CD14-positive monocyte (primary cell): ENCODE results near the gene PHF21B. TPM values are rescaled to one million over a fixed set of nuclear protein-coding genes. Genes with fewer than 3 reads are reported as not detected.

Experiments
- DNase-seq, 3 donors: peaks; one replicate each; pipeline ENCODE4 v3.0.0-alpha.2; 2011 to 2022
- H2AFZ ChIP-seq: 2 replicates; pipeline ENCODE4 v1.6.0; 2012; ENCODE audit warnings: mild to moderate bottlenecking, low read depth, low read length, inconsistent platforms; ENCODE audit not compliant: insufficient read depth, poor library complexity, severe bottlenecking
- H3K27ac ChIP-seq, 2 donors: 1 replicate in 1 of 2; 2 replicates in 1 of 2; pipeline ENCODE4 v1.5.1; 2012 to 2013; ENCODE audit warnings: low read length in 2 of 2, control low read depth in 1 of 2, inconsistent platforms in 1 of 2, low read depth in 1 of 2, mild to moderate bottlenecking in 1 of 2
- H3K27me3 ChIP-seq, 2 donors: one replicate each; pipeline versions ENCODE4 v1.6.0 to v1.6.1; 2011 to 2013; ENCODE audit warnings: low read length in 2 of 2; ENCODE audit not compliant: control insufficient read depth in 2 of 2, insufficient read depth in 2 of 2
- H3K36me3 ChIP-seq, 2 donors: replicated peaks in 1 of 2; 1 replicate in 1 of 2; 2 replicates in 1 of 2; pipeline versions ENCODE4 v1.5.1 to v1.6.1; 2012 to 2013; ENCODE audit warnings: low read length in 2 of 2, control low read depth in 1 of 2, inconsistent platforms in 1 of 2, mild to moderate bottlenecking in 1 of 2; ENCODE audit not compliant: insufficient read depth in 2 of 2, control insufficient read depth in 1 of 2
- H3K4me1 ChIP-seq, 2 donors: 1 replicate in 1 of 2; 2 replicates in 1 of 2; pipeline versions ENCODE4 v1.5.1 to v1.6.1; 2012 to 2013; ENCODE audit warnings: low read length in 2 of 2, control low read depth in 1 of 2, inconsistent platforms in 1 of 2, mild to moderate bottlenecking in 1 of 2, moderate library complexity in 1 of 2; ENCODE audit not compliant: insufficient read depth in 2 of 2, control insufficient read depth in 1 of 2
- H3K4me2 ChIP-seq: replicated peaks from 2 replicates; pipeline ENCODE3; 2012; ENCODE audit warnings: low read length, moderate library complexity, mild to moderate bottlenecking; ENCODE audit not compliant: poor library complexity, severe bottlenecking; ENCODE audit errors: extremely low read depth
- H3K4me3 ChIP-seq, 3 experiments: fragments of 200-600 bp in 1 of 3; sonication (generic) in 1 of 3; replicated peaks in 1 of 3; 1 replicate in 2 of 3; 2 replicates in 1 of 3; pipeline ENCODE4 v1.5.1; 2011 to 2013; ENCODE audit warnings: low read length in 3 of 3, mild to moderate bottlenecking in 3 of 3, control low read depth in 2 of 3, low read depth in 2 of 3, inconsistent platforms in 1 of 3, moderate library complexity in 1 of 3
- H3K79me2 ChIP-seq: 2 replicates; pipeline ENCODE4 v1.6.0; 2012; ENCODE audit warnings: mild to moderate bottlenecking, control low read depth, inconsistent platforms, low read length, moderate library complexity; ENCODE audit not compliant: insufficient read depth
- H3K9ac ChIP-seq: 2 replicates; pipeline ENCODE4 v1.6.0; 2017; ENCODE audit warnings: low read length, mild to moderate bottlenecking; ENCODE audit not compliant: insufficient read depth, poor library complexity, severe bottlenecking
- H3K9me3 ChIP-seq, 2 donors: replicated peaks in 1 of 2; 1 replicate in 1 of 2; 2 replicates in 1 of 2; pipeline versions ENCODE4 v1.5.1 to v1.6.1; 2012 to 2013; ENCODE audit warnings: low read length in 2 of 2, control low read depth in 1 of 2; ENCODE audit not compliant: control insufficient read depth in 1 of 2, insufficient read depth in 1 of 2
- H4K20me1 ChIP-seq: 2 replicates; pipeline ENCODE4 v1.6.0; 2012; ENCODE audit warnings: mild to moderate bottlenecking, low read length, control low read depth, moderate library complexity; ENCODE audit not compliant: insufficient read depth
- H3K27ac Mint-ChIP-seq, 7 donors: one replicate each; pipeline ENCODE4 v1.8.0; 2020; ENCODE audit warnings: mild to moderate bottlenecking in 7 of 7, mixed read lengths in 7 of 7, moderate library complexity in 6 of 7, inconsistent platforms in 2 of 7
- H3K27me3 Mint-ChIP-seq, 3 donors: one replicate each; pipeline ENCODE4 v1.8.0; 2021 to 2022; ENCODE audit warnings: low read depth in 3 of 3, mild to moderate bottlenecking in 3 of 3, mixed read lengths in 3 of 3, moderate library complexity in 3 of 3, inconsistent platforms in 1 of 3
- H3K36me3 Mint-ChIP-seq, 2 donors: one replicate each; pipeline ENCODE4 v1.8.0; 2020; ENCODE audit warnings: mixed read lengths in 2 of 2, inconsistent platforms in 1 of 2, mild to moderate bottlenecking in 1 of 2
- H3K4me1 Mint-ChIP-seq: one replicate; pipeline ENCODE4 v1.8.0; 2020; ENCODE audit warnings: mild to moderate bottlenecking, mixed read lengths
- H3K4me3 Mint-ChIP-seq, 2 donors: one replicate each; pipeline ENCODE4 v1.8.0; 2020; ENCODE audit warnings: mild to moderate bottlenecking in 2 of 2, mixed read lengths in 2 of 2, moderate library complexity in 1 of 2
- H3K9me3 Mint-ChIP-seq, 7 donors: one replicate each; pipeline ENCODE4 v1.8.0; 2020 to 2022; ENCODE audit warnings: mixed read lengths in 7 of 7, mild to moderate bottlenecking in 6 of 7, moderate library complexity in 6 of 7, inconsistent platforms in 2 of 7
- WGBS: methylation state at CpG from one replicate; pipeline ENCODE4 v1.1.5; 2013; ENCODE audit warnings: missing lambda C conversion rate; ENCODE audit not compliant: insufficient coverage; 5-methylcytosine and 5-hydroxymethylcytosine counted together
- intact Hi-C, 2 donors: fragments of 100-400 bp; cut with micrococcal nuclease; formaldehyde crosslinking; loops; one replicate each; pipeline versions ENCODE4 v1.15.0 to v1.15.1; 2023
- polyA plus RNA-seq, 3 donors: library from polyadenylated mRNA; depleted of rRNA in 1 of 3; unstranded in 2 of 3; stranded (reverse) in 1 of 3; fragments of 300-500 nt in 2 of 3; fragments of >200 nt in 1 of 3; fragmentation: Illumina TruSeq in 2 of 3; gene quantifications; 1 replicate in 2 of 3; 2 replicates in 1 of 3; pipeline ENCODE4 v1.2.3, GENCODE V29; 2012 to 2021
- TF ChIP-seq, protein P1 (sequence below): fragments of 200-600 bp; IDR thresholded peaks from one replicate; pipeline ENCODE4 v1.8.0; 2022; ENCODE audit warnings: antibody characterized with exemption, mild to moderate bottlenecking

The PHF21B gene
- polyA plus RNA-seq, 3 donors = not detected

- H3K27me3 ChIP-seq = no peaks in the 10 kb centered on the region
- H3K27ac Mint-ChIP-seq = no peak overlapping the region
- intact Hi-C loops = no loop called here
- no peak overlapping the region for H3K27ac ChIP-seq
- no peaks in the 10 kb centered on the region for H3K36me3 Mint-ChIP-seq
- H3K4me1 ChIP-seq = no peaks in the 10 kb centered on the region
- H3K27me3 Mint-ChIP-seq = peaks cover 0 to 8% (median 1%) of the 10 kb centered on the region in 3 donors
- no peaks in the 10 kb centered on the region for H3K4me1 Mint-ChIP-seq
- no peaks in the 10 kb centered on the region for H4K20me1 ChIP-seq
- no peaks in the 10 kb centered on the region for H3K36me3 ChIP-seq
- H3K4me3 ChIP-seq = no peak overlapping the region
- DNase-seq = no peak
- H3K9ac ChIP-seq = no peak overlapping the region
- H3K9me3 Mint-ChIP-seq = peaks cover 0 to 3% (median 0%) of the 10 kb centered on the region in 7 donors
- no peak overlapping the region for H2AFZ ChIP-seq
- H3K4me2 ChIP-seq = no peak overlapping the region
- no peaks in the 10 kb centered on the region for H3K9me3 ChIP-seq
- TF ChIP-seq, protein P1, sequence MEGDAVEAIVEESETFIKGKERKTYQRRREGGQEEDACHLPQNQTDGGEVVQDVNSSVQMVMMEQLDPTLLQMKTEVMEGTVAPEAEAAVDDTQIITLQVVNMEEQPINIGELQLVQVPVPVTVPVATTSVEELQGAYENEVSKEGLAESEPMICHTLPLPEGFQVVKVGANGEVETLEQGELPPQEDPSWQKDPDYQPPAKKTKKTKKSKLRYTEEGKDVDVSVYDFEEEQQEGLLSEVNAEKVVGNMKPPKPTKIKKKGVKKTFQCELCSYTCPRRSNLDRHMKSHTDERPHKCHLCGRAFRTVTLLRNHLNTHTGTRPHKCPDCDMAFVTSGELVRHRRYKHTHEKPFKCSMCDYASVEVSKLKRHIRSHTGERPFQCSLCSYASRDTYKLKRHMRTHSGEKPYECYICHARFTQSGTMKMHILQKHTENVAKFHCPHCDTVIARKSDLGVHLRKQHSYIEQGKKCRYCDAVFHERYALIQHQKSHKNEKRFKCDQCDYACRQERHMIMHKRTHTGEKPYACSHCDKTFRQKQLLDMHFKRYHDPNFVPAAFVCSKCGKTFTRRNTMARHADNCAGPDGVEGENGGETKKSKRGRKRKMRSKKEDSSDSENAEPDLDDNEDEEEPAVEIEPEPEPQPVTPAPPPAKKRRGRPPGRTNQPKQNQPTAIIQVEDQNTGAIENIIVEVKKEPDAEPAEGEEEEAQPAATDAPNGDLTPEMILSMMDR = no peak
- 97% methylated on average over 13 of the region's 13 CpGs for whole genome bisulfite sequencing
- H3K4me3 Mint-ChIP-seq = no peak overlapping the region
- H3K79me2 ChIP-seq = no peaks in the 10 kb centered on the region
These were observed 17.6 kb downstream of the PHF21B start for GRCh38 chr22:44992166-44992565.

DNA sequence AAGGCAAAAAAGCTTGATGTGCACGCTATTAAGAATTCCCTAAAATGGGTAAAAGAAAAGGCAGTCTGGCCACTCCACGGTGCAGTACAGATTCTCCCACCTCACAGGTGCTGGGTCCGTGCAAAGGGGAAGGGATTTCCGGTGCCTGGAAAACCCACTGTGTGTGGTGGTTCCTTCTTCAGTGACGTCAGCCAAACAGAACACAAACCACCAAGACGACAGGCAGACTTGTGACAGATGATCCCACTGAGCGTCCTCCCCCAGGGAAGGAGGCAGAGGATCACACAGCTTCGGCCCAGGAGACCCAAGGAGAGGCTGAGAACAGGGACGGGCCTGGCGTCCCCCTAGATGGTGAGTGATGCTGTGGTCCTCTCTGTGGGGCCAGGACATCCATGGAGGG is 18.6 kb downstream of the PHF21B start:
- Histone ChIP-seq H3K4me2 (no peak overlapping the region), H3K27me3 (no peaks in the 10 kb centered on the region), H3K9me3 (no peaks in the 10 kb centered on the region), H3K4me3 (no peak overlapping the region), H3K79me2 (no peaks in the 10 kb centered on the region), H4K20me1 (no peaks in the 10 kb centered on the region), H3K4me1 (no peaks in the 10 kb centered on the region), H3K36me3 (no peaks in the 10 kb centered on the region), H3K27ac (no peak overlapping the region), H2AFZ (no peak overlapping the region), H3K9ac (no peak overlapping the region)
- TF ChIP-seq, protein P1 = no peak
- Mint-ChIP-seq H3K27ac (no peak overlapping the region), H3K36me3 (no peaks in the 10 kb centered on the region), H3K4me3 (no peak overlapping the region), H3K27me3 (peaks cover 0 to 8% (median 1%) of the 10 kb centered on the region in 3 donors), H3K4me1 (no peaks in the 10 kb centered on the region), H3K9me3 (peaks cover 0 to 3% (median 0%) of the 10 kb centered on the region in 7 donors)
- WGBS = 84% methylated on average over 5 of the region's 10 CpGs
- DNase-seq = no peak
- intact Hi-C loops = no loop called here
